HL-60 (cell line): ENCODE measurements around the gene PALS2.

Experiments
- DNase-seq, 2 experiments: peaks; one replicate each; pipeline ENCODE4 v3.0.0-alpha.2; 2010 to 2020; ENCODE audit warnings: low read depth in 1 of 2, low spot score in 1 of 2
- H3K27ac ChIP-seq: fragments of 250-450 bp; sonication (Bioruptor Pico); replicated peaks from 2 replicates; pipeline ENCODE4 v1.5.1; 2020; ENCODE audit warnings: mild to moderate bottlenecking, moderate library complexity
- H3K27me3 ChIP-seq: fragments of 250-450 bp; sonication (Bioruptor Pico); 2 replicates; pipeline ENCODE4 v1.5.1; 2021; ENCODE audit warnings: mild to moderate bottlenecking, moderate library complexity; ENCODE audit not compliant: insufficient read depth, poor library complexity, severe bottlenecking
- H3K4me3 ChIP-seq: replicated peaks from 2 replicates; pipeline ENCODE4 v1.5.1; 2011; ENCODE audit warnings: mild to moderate bottlenecking, control low read depth, low read length; ENCODE audit not compliant: insufficient read depth
- CTCF ChIP-seq: IDR thresholded peaks from one replicate; pipeline ENCODE4 v1.5.1; 2011; ENCODE audit warnings: low read length, control low read depth, inconsistent platforms; ENCODE audit not compliant: insufficient read depth
- GABPA ChIP-seq: IDR thresholded peaks from 2 replicates; pipeline ENCODE4 v1.6.1; 2012; ENCODE audit warnings: low read depth
- POLR2AphosphoS5 ChIP-seq: IDR thresholded peaks from 2 replicates; pipeline ENCODE4 v1.6.1; 2012; ENCODE audit warnings: low read depth
- REST ChIP-seq: IDR thresholded peaks from 2 replicates; pipeline ENCODE4 v1.6.1; 2012; ENCODE audit warnings: low read depth; ENCODE audit not compliant: insufficient replicate concordance
- SPI1 ChIP-seq: IDR thresholded peaks from 2 replicates; pipeline ENCODE4 v1.6.1; 2012; ENCODE audit warnings: low read depth, mild to moderate bottlenecking, borderline replicate concordance

The PALS2 gene

GRCh38 chr7:24617957-24618616 is 44.8 kb downstream of the PALS2 start:
- DNase-seq, result no peak
- no peak overlapping the region for H3K27ac ChIP-seq
- TF ChIP-seq CTCF, result no peak
- TF ChIP-seq GABPA, result no peak
- no peaks in the 10 kb centered on the region for H3K27me3 ChIP-seq
- no peak overlapping the region for H3K4me3 ChIP-seq

- Histone ChIP-seq H3K27me3 (no peaks in the 10 kb centered on the region), H3K4me3 (no peak overlapping the region), H3K27ac (no peak overlapping the region)
- DNase-seq, result no peak
- TF ChIP-seq GABPA (no peak), REST (no peak), SPI1 (no peak), CTCF (no peak), POLR2AphosphoS5 (no peak)
Measured at GRCh38 chr7:24619978-24620377, 46.7 kb downstream of the PALS2 start.

GRCh38 chr7:24622646-24623182 is 49.5 kb downstream of the PALS2 start:
- no peaks in the 10 kb centered on the region for H3K27me3 ChIP-seq
- no peak overlapping the region for H3K27ac ChIP-seq
- H3K4me3 ChIP-seq, result no peak overlapping the region

More at GRCh38 chr7:24622646-24623182, 49.5 kb downstream of the PALS2 start:
- no peak for DNase-seq
- TF ChIP-seq REST (no peak), POLR2AphosphoS5 (no peak), SPI1 (no peak), CTCF (no peak), GABPA (no peak)
